Ovary (tissue), 3 donors: ENCODE results near the gene TSPO.

ENCODE experiments used
- POLR2A ChIP-seq: fragments of 450-650 bp; IDR thresholded peaks from one replicate; pipeline ENCODE4 v1.6.1; 2017; ENCODE audit warnings: antibody characterized with exemption, mild to moderate bottlenecking, moderate library complexity
- TF ChIP-seq, protein P1 (sequence below), 3 donors: fragments of 450-650 bp in 2 of 3; fragments of 200-600 bp in 1 of 3; IDR thresholded peaks; one replicate each; pipeline versions ENCODE4 v1.5.1 to v1.8.0; 2016 to 2022; ENCODE audit warnings: antibody characterized with exemption in 3 of 3, mild to moderate bottlenecking in 1 of 3
- donor health status: DM: no; HTN: no; CAD: no.

GRCh38 chr22:43144949-43145348, 6.4 kb upstream of the TSPO start:
- TF ChIP-seq, protein P1, sequence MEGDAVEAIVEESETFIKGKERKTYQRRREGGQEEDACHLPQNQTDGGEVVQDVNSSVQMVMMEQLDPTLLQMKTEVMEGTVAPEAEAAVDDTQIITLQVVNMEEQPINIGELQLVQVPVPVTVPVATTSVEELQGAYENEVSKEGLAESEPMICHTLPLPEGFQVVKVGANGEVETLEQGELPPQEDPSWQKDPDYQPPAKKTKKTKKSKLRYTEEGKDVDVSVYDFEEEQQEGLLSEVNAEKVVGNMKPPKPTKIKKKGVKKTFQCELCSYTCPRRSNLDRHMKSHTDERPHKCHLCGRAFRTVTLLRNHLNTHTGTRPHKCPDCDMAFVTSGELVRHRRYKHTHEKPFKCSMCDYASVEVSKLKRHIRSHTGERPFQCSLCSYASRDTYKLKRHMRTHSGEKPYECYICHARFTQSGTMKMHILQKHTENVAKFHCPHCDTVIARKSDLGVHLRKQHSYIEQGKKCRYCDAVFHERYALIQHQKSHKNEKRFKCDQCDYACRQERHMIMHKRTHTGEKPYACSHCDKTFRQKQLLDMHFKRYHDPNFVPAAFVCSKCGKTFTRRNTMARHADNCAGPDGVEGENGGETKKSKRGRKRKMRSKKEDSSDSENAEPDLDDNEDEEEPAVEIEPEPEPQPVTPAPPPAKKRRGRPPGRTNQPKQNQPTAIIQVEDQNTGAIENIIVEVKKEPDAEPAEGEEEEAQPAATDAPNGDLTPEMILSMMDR (IDR thresholded peaks at IDR 0.05): no peak
- no peak for TF ChIP-seq POLR2A
